HG03280 (cell line): Measurements from ENCODE around the gene LGALS7B.
"Not testable (repeated sequence)": the region's sequence is repeated elsewhere in the genome, so short reads cannot be mapped to it uniquely, and the experiment has no call there.

Experiments
- ATAC-seq: cut with Tn5 transposase; IDR thresholded peaks from one replicate; pipeline ENCODE4 v1.9.1; 2021; ENCODE audit warnings: mild to moderate bottlenecking, moderate library complexity; ENCODE audit not compliant: unreplicated experiment

Gene LGALS7B

DNA sequence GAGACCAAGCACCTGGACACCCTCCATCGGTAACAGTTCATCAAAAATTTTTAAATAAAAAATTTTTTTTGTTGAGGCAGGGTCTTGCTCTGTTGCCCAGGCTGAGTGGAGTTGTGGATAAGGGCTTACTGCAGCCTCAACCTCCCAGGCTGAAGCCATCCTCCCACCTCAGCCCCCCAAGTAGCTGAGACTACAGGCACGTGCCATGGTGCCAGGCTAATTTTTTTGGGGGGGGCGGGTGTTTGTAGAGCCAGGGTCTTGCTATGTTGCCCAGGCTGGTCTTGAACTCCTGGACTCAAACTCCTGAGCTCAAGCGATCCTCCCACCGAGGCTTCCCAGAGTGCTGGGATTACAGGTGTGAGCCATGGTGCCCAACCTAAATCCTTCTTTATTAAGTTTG is 4.7 kb downstream of the LGALS7B start:
- ATAC-seq, result no peak

DNA sequence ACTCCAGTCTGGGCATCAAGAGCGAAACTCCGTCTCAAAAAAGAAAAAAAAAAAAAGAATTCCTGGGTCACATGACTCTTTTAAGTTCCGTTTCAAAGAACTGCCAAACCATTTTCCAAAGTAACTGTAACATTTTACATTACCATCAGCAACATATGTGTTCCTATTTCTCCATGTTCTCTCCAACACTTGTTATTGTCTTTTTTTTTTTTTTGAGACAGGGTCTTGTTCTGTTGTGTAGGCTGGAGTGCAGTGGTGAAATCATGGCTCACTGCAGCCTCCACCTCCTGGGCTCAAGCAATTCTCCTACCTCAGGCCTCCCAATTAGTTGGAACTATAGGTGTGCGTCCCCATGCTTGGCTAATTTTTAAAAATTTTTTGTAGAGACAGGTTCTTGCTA is 6.5 kb downstream of the LGALS7B start:
- ATAC-seq, result no peak

DNA sequence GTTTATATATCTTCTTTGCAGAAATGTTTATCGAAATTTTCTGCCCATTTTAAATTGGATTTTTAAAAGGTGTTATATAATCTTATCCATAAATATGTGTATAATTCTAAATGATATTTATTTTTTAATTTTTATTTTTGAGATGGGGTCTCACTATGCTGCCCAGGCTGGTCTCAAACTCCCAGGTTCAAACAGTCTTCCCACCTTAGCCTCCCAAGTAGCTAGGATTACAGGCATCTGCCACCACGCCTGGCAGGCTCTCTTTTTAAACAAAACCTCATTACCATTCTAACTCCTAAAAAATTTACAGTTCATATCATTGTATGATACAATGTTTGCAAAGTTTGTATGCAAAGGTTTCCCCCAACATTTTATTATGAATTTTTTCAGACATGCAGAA is 7.2 kb downstream of the LGALS7B start:
- no peak for ATAC-seq

DNA sequence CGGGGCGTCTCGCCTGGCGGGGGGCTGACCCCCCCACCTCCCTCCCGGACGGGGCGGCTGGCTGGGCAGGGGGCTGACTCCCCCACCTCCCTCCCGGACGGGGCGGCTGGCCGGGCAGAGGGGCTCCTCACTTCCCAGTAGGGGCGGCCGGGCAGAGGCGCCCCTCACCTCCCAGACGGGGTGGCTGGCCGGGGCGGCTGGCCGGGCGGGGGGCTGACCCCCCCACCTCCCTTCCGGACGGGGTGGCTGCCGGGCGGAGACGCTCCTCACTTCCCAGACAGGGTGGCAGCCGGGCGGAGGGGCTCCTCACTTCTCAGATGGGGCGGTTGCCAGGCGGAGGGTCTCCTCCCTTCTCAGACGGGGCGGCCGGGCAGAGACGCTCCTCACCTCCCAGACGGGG is 8.8 kb downstream of the LGALS7B start:
- not testable (repeated sequence) for ATAC-seq

DNA sequence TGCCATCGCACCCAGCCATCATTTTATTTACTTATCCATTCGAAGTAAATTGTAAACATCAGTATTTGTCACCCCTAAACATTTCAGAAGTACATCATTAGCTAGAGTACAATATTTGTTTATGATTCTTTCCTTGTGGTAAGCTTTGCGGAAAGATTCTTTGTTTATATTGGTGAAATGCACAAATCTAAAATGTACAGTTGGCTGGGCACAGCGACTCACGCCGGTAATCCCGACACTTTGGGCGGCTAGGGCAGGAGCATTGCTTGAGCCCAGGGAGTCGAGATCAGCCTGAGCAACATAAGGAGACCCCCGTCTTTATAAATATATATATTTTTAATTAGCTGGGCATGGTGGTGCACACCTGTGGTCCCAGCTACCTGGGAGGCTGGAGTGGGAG is 10.1 kb downstream of the LGALS7B start:
- ATAC-seq, result no peak

DNA sequence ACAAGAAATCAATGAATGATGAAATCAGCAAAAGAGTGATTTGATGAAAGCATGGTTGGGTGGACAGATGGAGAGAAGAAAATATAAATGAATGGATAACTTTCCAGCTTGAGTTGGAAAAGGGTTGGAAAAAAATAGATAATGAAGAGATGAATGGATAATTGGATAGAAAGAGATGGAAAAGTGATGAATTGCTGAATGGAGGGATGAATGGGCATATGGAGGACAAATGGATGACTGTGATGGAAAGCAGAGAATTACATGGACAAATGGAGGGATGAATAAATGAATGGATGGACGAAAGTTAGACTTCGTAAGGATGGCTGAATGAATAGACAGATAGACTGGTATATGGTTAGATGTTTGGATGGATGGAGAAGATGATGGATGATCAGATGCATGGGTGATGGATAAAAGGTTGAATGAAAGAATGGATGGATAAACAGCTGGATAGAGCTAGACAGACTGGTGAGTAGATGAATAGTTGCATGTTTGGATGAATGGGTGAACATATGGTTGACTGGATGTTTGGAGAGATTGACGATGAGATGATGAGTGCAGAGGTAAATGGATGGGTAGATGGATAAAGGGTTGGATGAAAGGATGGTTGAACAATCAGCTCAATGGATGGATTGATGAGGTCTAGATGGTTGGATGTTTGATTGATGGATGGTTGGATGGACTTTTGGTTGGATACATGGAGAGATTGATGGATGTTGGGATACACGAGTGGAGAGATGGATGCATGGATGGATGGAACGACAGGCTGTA is 11.8 kb downstream of the LGALS7B start:
- no peak for ATAC-seq

DNA sequence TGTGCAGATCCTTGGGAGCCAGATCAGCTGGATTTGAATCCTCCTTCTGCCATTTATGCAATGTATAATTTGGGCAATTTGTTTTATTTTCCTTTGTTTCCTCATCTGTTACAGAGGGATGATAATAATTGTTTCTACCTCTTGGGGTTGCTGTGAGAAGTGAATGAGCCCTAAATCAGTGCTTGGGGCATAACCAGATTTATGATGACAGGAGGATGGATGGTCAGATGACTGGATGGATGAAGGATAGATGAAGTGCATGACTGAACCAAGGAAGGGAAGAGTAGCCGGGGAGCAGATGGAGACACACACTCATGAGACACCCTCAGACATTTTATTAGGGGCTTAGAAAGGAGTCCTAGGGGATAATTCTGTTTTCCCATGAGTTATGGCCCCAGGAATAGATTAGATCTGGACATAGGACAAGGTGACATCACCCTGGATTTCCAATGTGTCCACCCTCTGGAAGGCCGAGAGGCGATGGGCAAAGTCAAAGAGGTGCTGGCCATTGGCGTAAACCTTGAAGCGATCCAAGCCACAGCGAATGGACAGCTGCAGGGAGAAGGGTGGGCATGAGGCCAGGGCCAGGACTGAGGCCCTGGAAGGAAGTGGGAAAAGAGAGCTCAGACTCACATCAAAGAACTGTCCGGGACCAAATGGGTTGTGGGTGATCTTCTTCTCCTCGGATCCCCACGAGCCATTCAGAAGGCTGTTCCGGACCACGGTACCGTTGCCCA is 12.5 kb downstream of the LGALS7B start:
- no peak for ATAC-seq

DNA sequence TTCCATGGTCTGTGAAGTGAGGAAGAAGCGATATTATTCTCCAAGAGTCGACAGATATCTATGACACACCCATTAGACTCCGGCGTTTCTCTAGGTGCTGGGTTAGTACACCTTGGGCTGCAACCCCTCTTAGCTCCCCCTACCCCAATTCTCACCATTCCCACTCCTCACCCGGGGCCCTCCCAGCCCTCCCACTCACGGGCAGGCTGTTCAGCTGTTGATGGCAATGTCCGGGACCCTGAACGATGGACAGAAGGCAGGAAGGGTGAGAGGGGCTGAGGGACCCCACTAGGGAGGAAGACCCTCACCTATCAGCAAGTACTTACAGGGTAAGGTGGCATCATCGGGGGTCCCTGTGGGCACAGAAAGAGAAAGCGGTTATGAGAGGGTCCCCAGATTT is 14.5 kb downstream of the LGALS7B start:
- no peak for ATAC-seq

DNA sequence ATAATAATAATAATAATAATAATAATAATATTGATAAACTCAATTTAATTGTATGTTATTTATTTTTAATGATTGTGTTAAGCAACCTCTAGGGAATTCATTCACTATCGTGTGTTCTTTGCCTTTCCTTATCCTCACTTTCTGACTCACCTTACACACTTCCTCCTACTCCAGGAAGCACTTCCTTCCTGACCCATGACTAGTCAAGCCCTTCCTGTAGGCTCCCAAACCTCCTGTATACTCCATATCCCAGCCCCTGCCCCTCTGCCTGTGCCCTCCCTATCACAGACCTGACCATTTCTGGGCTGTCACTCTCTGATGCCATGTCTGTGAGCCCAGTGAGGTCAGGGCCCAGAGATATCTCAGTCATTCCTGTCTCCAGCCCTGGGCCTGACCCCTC is 16.2 kb downstream of the LGALS7B start:
- no peak for ATAC-seq

DNA sequence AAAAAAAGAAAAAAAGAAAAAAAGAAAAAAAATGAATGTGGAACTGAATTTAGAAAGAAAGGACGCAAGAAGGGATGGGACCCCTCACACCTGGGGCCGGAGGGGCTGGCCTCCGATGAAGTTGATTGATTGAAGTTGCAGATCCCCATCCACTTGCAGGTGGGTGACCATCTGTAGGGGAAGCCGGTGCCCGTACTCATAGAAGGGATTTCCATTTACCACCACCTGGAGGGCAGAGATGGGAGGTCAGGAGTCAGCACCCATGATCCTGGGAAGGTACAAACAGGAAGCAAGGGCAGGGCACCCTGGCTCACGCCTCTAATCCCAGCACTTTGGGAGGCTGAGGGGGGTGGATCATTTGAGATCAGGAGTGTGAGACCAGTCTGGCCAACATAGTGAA is 17.4 kb downstream of the LGALS7B start:
- ATAC-seq, result no peak

DNA sequence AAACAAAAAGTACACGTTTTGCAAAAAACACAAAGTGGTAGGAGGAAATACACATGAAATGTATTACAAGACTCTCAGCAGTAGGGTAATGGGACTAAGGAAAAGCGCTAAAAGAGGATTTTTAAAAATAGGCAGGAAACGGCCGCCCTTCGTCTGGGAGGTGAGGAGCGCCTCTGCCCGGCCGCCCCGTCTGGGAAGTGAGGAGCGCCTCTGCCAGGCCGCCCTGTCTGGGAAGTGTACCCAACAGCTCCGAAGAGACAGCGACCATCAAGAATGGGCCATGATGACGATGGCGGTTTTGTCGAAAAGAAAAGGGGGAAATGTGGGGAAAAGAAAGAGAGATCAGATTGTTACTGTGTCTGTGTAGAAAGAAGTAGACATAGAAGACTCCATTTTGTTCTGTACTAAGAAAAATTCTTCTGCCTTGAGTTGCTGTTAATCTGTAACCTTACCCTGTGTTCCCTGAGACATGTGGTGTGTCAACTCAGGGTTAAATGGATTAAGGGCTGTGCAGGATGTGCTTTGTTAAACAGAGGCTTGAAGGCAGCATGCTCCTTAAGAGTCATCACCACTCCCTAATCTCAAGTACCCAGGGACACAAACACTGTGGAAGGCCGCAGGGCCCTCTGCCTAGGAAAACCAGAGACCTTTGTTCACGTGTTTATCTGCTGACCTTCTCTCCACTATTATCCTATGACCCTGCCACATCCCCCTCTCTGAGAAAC is 18.5 kb downstream of the LGALS7B start:
- ATAC-seq, result not testable (repeated sequence)

DNA sequence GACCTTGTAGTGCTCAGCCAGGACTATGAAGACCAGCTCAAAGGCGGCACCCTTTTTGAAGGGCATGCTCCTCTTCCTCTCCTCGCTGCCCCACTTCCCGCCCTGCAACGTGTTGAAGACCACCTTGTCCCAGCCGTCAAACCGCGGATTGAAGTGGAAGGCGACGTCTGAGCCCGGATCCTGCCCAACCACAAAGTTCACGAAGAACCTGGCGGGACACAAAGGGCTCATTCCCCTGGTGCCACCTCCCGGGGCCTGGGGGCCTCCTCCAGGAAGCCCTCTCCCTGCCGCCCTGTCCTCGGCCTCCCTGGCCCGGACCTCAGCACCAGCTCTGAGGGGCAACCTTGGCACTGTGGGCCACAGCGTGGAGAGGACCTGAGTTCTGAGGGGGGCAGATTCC is 19.7 kb downstream of the LGALS7B start:
- no peak for ATAC-seq

DNA sequence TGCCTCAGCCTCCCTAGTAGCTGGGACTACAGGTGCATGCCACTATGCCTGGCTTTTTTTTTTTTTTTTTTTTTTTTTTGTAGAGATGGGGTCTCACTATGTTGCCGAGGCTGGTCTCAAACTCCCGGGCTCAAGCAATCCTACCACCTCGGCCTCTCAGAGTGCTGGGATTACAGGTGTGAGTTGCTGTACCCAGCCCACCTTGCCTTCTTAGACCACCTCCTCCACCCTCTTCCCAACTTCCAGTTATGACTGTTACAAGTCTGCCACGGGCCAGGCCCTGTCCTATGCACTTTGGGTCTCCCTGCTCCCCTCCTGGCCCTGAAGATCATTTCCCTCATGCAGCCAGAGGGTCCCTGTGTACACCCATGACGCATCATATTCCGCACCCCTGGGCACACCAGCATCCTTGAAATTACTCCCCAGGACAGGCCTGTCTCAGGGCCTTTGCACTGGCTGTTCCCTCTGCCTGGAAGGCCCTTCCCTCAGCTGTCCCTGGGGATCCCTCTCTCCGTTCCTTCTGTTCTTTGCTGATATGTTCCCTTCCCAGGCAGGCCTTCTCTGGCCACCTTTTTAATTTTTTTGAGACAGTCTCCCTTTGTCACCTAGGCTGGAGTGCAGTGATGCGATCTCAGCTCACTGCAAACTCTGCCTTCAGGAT is 20.7 kb downstream of the LGALS7B start:
- no peak for ATAC-seq

DNA sequence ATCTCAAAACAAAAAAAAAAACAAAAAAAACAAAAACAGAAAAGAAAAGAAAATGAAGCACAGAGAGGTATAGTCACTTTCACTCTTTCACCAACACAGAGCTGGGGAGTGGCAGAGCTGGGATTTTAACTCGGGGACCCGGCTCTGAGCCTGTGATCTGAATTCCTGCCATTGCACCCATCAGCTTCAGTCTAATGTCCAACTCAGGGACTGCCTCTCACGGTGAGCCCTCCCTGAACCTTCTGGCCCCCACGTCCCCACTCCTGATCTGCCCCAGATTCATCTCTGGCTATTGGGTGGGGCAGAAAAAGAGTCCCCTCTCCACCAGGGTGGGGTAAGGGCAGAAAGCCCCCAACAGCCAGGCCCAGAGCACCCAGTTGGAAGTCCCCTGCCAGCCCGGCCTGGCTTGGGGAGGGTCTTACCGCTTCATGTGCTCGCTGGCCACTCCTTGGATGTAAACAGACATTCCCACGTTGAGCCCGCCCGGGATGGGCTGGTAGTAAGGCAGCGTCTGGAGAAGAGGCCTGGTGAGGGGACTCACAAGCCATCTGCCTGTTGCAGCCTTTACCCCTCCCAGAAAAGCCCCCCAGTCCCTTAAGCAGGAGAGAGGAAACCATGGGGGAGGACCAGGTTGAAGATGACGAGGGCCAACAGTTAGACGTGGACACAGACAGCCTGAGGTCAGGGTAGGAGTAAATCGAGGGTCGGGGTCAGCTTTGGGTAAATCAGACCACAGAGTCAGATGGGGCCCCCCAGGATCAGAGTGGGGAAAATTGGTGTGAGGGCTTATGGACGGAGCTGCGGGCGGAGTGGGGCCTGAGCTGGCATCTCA is 23.2 kb downstream of the LGALS7B start:
- no peak for ATAC-seq

DNA sequence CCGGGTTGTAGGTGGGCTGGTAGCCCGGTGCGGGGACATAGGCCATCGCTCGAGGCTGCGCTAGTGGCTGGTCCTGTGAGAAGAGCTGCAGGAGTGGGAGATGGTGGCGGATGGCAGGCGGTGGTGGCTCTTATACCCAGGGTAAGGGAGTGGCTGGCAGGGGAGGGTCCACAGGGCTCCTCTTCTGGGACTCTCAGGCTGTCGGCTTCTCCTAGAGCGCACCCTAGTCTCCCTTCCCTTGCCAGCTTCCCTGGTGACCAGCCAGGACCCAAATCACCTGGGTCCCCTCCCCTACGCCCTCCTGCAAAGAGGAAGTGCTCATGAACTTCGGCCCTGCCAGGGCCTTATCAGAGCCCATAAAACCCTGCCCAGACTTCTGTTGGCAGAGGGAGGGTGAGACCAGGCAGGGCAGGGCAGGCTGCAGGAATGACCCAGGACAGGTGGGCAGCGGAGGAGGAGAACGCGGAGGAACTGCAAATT is 23.9 kb downstream of the LGALS7B start, which contains the start of gene LGALS4:
LGALS4 (minus strand) TSS at position 105 of the 480 bp plus-strand sequence; CDS start at position 46, 59 bp downstream.
- no peak for ATAC-seq

DNA sequence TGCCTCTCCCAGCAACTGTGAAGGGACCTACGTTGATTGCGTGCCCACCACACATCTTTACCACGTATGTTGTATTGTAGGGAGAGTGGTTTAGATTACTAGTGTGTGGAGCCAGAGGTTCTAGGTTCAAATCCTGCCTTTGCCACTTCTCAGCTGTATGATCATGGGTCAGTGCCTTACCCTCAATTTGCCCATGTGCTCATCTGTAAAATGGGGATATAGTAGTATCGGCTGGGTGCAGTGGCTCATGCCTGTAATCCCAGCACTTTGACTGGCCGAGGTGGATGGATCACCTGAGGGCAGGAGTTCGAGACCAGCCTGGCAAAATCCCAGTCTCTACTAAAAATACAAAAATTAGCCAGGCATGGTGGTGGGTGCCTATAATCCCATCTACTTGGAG is 24.3 kb downstream of the LGALS7B start:
- no peak for ATAC-seq

DNA sequence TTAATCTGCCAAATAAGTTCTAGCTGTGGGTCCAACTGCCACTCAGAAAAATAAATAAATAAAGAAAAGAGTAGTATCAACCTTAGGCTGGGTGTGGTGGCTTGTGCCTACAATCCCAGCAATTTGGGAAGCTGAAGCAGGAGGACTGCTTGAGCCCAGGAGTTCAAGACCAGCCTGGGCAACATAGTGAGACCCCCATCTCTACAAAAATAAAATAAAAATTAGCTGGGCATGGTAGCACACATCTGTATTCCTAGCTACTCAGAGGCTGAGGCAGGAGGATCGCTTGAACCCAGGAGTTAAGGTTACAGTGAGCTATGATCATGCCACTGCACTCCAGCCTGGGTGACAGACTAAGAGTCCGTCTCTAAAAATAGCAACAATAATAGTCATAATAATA is 24.9 kb downstream of the LGALS7B start:
- ATAC-seq, result not testable (repeated sequence)

DNA sequence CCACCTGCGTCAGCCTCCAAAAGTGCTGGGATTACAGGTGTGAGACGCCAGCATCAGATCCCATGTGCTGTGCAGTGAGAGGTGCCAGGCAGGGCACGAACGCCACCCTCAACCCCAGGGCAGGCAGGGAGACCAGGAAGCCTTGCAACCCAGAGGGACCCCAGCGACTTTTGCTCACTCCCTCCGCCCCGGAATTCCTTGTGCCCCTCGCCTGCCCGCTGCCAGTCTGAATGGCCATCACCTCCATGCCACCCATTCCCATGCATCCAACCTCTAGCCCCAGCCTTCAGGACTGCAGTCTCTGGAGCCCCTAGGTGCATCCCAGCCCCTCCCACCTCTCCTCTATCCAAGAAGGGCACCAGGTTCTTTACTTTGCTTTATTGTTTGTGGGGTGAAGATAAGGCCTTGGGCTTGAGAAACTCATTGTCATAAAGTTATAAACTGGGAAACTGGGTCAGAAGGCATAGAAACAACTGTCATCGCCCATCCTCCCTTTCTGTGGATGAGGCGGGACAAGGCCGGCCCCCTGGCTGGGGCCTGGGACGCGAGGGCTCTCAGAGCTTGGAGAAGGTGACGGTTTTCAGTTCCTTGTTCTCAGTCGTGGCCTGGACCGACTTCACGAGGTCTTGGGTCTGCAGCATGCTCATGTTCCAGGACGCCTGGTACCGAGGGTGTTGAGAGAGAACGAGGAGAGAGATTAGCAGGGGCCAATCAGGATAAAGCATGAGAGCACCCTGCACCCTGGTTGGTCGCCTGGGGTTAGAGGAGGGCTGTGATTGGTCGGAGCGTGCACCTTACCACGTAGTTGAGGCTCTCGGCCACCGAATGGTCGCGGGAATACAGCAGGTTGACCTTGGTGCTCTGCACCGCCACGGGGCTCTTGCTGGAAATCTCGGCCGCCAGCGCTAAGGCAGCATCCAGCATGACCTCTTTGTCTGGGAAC is 26.3 kb downstream of the LGALS7B start:
- no peak for ATAC-seq

DNA sequence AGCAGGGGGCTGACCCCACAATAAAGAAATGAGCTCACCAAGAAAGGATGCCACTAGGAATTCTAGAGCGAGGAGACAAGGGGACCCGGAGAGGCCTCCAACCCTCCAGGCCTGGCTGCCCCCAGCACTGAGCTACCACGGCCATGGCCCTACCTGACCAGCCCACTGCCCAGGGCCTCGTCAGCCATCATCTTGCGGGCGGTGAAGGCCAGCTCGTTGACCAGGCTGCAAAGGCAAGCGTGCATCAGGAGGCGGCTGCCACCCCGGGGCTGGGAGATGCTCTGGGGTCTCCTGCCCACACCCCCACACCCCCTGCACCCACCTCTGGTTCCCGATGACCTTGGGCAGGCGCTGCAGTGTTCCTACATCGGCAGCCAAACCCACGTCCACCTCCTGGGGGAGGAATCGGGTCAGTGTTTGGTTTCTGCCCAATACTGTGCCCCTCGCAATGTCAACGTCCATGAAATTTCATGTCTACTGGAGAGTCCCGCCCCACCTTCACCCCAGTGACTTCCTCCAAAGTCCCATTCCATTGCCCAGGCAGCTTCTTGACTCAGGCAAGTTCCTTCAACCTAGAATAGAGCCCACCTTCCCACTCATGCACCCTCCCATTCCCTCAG is 27.2 kb downstream of the LGALS7B start:
- no peak for ATAC-seq
